HEK293 (cell line): Measurements from ENCODE around the gene BET1.

Experiments used
- CTCF ChIA-PET: fragments of 350-600 bp; formaldehyde crosslinking; extraction: SDS; loops from one replicate; lab custom pipeline; 2021; ENCODE audit warnings: antibody characterized with exemption; lab: Yijun Ruan, JAX
- POLR2A ChIA-PET: fragments of 300-600 bp; formaldehyde crosslinking; extraction: SDS; loops from one replicate; lab custom pipeline; 2020; ENCODE audit warnings: antibody characterized with exemption, inconsistent platforms; lab: Yijun Ruan, JAX
- H3K27ac ChIP-seq: fragments of 200-500 bp; sonication (Bioruptor generic); 2 replicates; pipeline ENCODE4 v1.5.1; 2014; ENCODE audit warnings: low read depth, low read length, control low read depth, inconsistent platforms; ENCODE audit errors: extremely low read depth
- H3K36me3 ChIP-seq, 2 experiments: fragments of 200-500 bp in 1 of 2; sonication (Bioruptor generic) in 1 of 2; 1 replicate in 1 of 2; 2 replicates in 1 of 2; pipeline ENCODE4 v1.5.1; 2014 to 2017; ENCODE audit warnings: inconsistent platforms in 2 of 2, low read length in 2 of 2; ENCODE audit not compliant: control insufficient read depth in 2 of 2, insufficient read depth in 1 of 2
- H3K4me1 ChIP-seq: fragments of 200-500 bp; sonication (Bioruptor generic); 2 replicates; pipeline ENCODE4 v1.5.1; 2014; ENCODE audit warnings: mild to moderate bottlenecking, low read length, inconsistent platforms; ENCODE audit not compliant: control insufficient read depth, insufficient read depth
- H3K4me3 ChIP-seq: 2 replicates; pipeline ENCODE4 v1.5.1; 2011; ENCODE audit warnings: low read depth, mild to moderate bottlenecking, control low read depth, low read length, moderate library complexity
- H3K9me3 ChIP-seq: fragments of 200-500 bp; sonication (Bioruptor generic); 2 replicates; pipeline ENCODE4 v1.5.1; 2014; ENCODE audit warnings: low read depth, low read length, inconsistent platforms; ENCODE audit not compliant: control insufficient read depth, insufficient read depth
- HOXD13 ChIP-seq: sonication (generic); formaldehyde crosslinking; IDR thresholded peaks from 2 replicates; pipeline ENCODE4 v1.8.0; 2022; ENCODE audit warnings: missing genetic modification reagents, borderline replicate concordance
- KLF10 ChIP-seq: fragments of 450-650 bp; IDR thresholded peaks from 2 replicates; pipeline ENCODE4 v1.5.1; 2018; ENCODE audit warnings: missing biosample characterization, mild to moderate bottlenecking, missing genetic modification characterization
- MEIS1 ChIP-seq: sonication (generic); formaldehyde crosslinking; IDR thresholded peaks from 2 replicates; pipeline ENCODE4 v1.8.1; 2022; ENCODE audit warnings: missing genetic modification reagents, mild to moderate bottlenecking, borderline replicate concordance
- MYNN ChIP-seq: fragments of 450-650 bp; formaldehyde crosslinking; IDR thresholded peaks from 2 replicates; pipeline ENCODE4 v1.5.1; 2016; ENCODE audit warnings: missing biosample characterization, missing genetic modification characterization, borderline replicate concordance
- SCRT2 ChIP-seq: fragments of 450-650 bp; formaldehyde crosslinking; IDR thresholded peaks from 2 replicates; pipeline ENCODE4 v1.5.1; 2016; ENCODE audit warnings: missing biosample characterization, missing genetic modification characterization
- SETDB1 ChIP-seq: IDR thresholded peaks from one replicate; pipeline ENCODE4 v1.6.1; 2017; ENCODE audit warnings: mild to moderate bottlenecking, low read length, moderate library complexity, mixed read lengths; ENCODE audit not compliant: insufficient read length
- SP3 ChIP-seq: fragments of 450-650 bp; formaldehyde crosslinking; IDR thresholded peaks from 2 replicates; pipeline ENCODE4 v1.5.1; 2016; ENCODE audit warnings: missing biosample characterization, missing genetic modification characterization
- ZIC2 ChIP-seq: fragments of 450-650 bp; formaldehyde crosslinking; IDR thresholded peaks from 2 replicates; pipeline ENCODE4 v1.5.1; 2016; ENCODE audit warnings: missing biosample characterization, missing genetic modification characterization
- ZNF133 ChIP-seq: fragments of 450-650 bp; formaldehyde crosslinking; IDR thresholded peaks from 2 replicates; pipeline ENCODE4 v1.5.1; 2016; ENCODE audit warnings: missing biosample characterization, missing genetic modification characterization
- ZNF211 ChIP-seq: fragments of 450-650 bp; formaldehyde crosslinking; IDR thresholded peaks from 2 replicates; pipeline ENCODE4 v1.5.1; 2016; ENCODE audit warnings: low read depth, missing biosample characterization, missing genetic modification characterization
- ZNF248 ChIP-seq: fragments of 450-650 bp; formaldehyde crosslinking; IDR thresholded peaks from 2 replicates; pipeline ENCODE4 v1.5.1; 2017; ENCODE audit warnings: missing biosample characterization, missing genetic modification characterization
- ZNF324 ChIP-seq: fragments of 450-650 bp; formaldehyde crosslinking; IDR thresholded peaks from 2 replicates; pipeline ENCODE4 v1.5.1; 2016; ENCODE audit warnings: missing biosample characterization, missing genetic modification characterization
- ZNF341 ChIP-seq: fragments of 450-650 bp; formaldehyde crosslinking; IDR thresholded peaks from 2 replicates; pipeline ENCODE4; 2016; ENCODE audit warnings: low read depth, missing biosample characterization, missing genetic modification characterization
- ZNF37A ChIP-seq: fragments of 450-650 bp; IDR thresholded peaks from 2 replicates; pipeline ENCODE4 v1.5.1; 2018; ENCODE audit warnings: missing biosample characterization, missing genetic modification characterization
- TF ChIP-seq, protein P1 (sequence below): fragments of 450-650 bp; IDR thresholded peaks from 2 replicates; pipeline ENCODE4 v1.5.1; 2018; ENCODE audit warnings: missing biosample characterization, mild to moderate bottlenecking, missing genetic modification characterization
- TF ChIP-seq, protein P2 (sequence below): fragments of 450-650 bp; formaldehyde crosslinking; conservative IDR thresholded peaks from 2 replicates; pipeline ENCODE4 v1.5.1; 2016; ENCODE audit warnings: low read depth, missing biosample characterization, missing genetic modification characterization
- TF ChIP-seq, protein P3 (sequence below): fragments of 450-650 bp; formaldehyde crosslinking; IDR thresholded peaks from 2 replicates; pipeline ENCODE4 v1.5.1; 2016; ENCODE audit warnings: missing biosample characterization, missing genetic modification characterization, borderline replicate concordance

The BET1 gene

DNA sequence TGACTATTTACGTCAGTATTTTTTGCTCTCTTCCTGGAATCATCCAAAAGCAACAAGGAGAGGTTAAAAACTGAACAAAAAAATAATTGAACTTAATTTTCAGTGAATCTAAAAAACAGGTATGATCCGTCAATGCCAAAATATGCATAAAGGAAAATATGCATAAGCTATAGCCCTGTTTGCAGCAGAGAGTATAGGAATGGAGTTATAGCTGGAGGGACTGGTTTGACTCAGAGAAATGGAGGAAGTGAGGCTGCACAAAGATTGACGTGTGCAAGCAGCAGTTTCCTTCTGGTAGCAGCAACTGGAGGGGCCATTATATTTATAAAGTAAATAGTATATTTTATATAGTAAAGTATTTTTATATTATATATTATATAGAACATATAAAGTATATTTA lies 45.5 kb downstream of the BET1 start (continued):
- TF ChIP-seq ZNF324 (tag by site-specific recombination) (no peak), ZNF133 (tag by site-specific recombination) (no peak), SCRT2 (tag by site-specific recombination) (no peak), ZNF248 (tag by site-specific recombination) (no peak), ZIC2 (tag by site-specific recombination) (no peak), MYNN (tag by site-specific recombination) (no peak), SP3 (no peak), MEIS1 (no peak)

DNA sequence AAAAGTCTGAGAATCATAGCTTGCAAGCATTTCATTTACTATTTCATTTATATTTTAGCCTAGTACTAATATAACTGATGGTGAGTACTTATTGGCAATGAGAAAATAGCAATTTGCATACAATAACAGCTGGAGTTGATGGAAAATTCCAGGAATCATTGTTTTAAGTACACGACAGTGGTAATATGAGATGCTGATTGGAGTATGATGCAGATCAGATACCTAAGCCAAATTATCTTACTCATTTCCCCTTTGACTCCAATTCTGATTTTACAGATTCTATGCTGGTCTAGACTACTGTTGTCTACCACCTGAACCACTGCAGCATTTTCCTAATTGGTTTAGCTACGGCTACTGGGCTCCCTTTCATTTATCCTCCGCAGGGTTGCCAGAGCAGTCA lies 45.9 kb downstream of the BET1 start:
- Histone ChIP-seq H3K27ac (no peak overlapping the region), H3K36me3 (no peaks in the 10 kb centered on the region), H3K4me1 (no peaks in the 10 kb centered on the region), H3K9me3 (no peaks in the 10 kb centered on the region), H3K4me3 (no peak overlapping the region)
- no peak for TF ChIP-seq ZNF37A
- TF ChIP-seq SETDB1: no peak
- TF ChIP-seq ZNF211 (tag by site-specific recombination): no peak
- no peak for TF ChIP-seq ZNF341
- TF ChIP-seq HOXD13: no peak
- no peak for TF ChIP-seq KLF10 (tag by site-specific recombination)
- TF ChIP-seq, protein P1, sequence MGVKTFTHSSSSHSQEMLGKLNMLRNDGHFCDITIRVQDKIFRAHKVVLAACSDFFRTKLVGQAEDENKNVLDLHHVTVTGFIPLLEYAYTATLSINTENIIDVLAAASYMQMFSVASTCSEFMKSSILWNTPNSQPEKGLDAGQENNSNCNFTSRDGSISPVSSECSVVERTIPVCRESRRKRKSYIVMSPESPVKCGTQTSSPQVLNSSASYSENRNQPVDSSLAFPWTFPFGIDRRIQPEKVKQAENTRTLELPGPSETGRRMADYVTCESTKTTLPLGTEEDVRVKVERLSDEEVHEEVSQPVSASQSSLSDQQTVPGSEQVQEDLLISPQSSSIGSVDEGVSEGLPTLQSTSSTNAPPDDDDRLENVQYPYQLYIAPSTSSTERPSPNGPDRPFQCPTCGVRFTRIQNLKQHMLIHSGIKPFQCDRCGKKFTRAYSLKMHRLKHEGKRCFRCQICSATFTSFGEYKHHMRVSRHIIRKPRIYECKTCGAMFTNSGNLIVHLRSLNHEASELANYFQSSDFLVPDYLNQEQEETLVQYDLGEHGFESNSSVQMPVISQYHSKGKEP: no peak
- TF ChIP-seq, protein P2, sequence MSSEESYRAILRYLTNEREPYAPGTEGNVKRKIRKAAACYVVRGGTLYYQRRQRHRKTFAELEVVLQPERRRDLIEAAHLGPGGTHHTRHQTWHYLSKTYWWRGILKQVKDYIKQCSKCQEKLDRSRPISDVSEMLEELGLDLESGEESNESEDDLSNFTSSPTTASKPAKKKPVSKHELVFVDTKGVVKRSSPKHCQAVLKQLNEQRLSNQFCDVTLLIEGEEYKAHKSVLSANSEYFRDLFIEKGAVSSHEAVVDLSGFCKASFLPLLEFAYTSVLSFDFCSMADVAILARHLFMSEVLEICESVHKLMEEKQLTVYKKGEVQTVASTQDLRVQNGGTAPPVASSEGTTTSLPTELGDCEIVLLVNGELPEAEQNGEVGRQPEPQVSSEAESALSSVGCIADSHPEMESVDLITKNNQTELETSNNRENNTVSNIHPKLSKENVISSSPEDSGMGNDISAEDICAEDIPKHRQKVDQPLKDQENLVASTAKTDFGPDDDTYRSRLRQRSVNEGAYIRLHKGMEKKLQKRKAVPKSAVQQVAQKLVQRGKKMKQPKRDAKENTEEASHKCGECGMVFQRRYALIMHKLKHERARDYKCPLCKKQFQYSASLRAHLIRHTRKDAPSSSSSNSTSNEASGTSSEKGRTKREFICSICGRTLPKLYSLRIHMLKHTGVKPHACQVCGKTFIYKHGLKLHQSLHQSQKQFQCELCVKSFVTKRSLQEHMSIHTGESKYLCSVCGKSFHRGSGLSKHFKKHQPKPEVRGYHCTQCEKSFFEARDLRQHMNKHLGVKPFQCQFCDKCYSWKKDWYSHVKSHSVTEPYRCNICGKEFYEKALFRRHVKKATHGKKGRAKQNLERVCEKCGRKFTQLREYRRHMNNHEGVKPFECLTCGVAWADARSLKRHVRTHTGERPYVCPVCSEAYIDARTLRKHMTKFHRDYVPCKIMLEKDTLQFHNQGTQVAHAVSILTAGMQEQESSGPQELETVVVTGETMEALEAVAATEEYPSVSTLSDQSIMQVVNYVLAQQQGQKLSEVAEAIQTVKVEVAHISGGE: no peak
- ChIA-PET POLR2A (no interaction called here), CTCF (no interaction called here)

DNA sequence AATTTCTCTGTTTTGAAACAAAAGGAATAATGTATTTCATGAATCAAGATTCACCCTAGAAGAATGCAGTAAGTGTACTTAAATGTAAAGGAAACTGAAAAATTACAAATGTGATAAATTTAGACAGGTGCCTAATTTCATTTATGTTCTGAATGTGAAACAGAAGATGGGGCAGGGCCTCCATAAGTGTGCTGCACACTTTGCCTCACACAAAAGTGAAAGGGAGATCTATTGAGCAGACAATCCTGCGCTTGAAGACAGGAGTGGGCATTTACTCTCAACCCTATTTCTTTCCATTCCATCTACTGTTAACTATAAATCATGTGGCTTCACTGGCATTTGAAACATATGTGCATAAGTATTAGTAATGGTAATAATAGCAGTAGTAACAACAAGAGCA lies 46.4 kb downstream of the BET1 start:
- no peaks in the 10 kb centered on the region for H3K9me3 ChIP-seq
- H3K36me3 ChIP-seq: no peaks in the 10 kb centered on the region
- ChIA-PET CTCF (no interaction called here), POLR2A (no interaction called here)
- H3K27ac ChIP-seq: no peak overlapping the region
- TF ChIP-seq, protein P3, sequence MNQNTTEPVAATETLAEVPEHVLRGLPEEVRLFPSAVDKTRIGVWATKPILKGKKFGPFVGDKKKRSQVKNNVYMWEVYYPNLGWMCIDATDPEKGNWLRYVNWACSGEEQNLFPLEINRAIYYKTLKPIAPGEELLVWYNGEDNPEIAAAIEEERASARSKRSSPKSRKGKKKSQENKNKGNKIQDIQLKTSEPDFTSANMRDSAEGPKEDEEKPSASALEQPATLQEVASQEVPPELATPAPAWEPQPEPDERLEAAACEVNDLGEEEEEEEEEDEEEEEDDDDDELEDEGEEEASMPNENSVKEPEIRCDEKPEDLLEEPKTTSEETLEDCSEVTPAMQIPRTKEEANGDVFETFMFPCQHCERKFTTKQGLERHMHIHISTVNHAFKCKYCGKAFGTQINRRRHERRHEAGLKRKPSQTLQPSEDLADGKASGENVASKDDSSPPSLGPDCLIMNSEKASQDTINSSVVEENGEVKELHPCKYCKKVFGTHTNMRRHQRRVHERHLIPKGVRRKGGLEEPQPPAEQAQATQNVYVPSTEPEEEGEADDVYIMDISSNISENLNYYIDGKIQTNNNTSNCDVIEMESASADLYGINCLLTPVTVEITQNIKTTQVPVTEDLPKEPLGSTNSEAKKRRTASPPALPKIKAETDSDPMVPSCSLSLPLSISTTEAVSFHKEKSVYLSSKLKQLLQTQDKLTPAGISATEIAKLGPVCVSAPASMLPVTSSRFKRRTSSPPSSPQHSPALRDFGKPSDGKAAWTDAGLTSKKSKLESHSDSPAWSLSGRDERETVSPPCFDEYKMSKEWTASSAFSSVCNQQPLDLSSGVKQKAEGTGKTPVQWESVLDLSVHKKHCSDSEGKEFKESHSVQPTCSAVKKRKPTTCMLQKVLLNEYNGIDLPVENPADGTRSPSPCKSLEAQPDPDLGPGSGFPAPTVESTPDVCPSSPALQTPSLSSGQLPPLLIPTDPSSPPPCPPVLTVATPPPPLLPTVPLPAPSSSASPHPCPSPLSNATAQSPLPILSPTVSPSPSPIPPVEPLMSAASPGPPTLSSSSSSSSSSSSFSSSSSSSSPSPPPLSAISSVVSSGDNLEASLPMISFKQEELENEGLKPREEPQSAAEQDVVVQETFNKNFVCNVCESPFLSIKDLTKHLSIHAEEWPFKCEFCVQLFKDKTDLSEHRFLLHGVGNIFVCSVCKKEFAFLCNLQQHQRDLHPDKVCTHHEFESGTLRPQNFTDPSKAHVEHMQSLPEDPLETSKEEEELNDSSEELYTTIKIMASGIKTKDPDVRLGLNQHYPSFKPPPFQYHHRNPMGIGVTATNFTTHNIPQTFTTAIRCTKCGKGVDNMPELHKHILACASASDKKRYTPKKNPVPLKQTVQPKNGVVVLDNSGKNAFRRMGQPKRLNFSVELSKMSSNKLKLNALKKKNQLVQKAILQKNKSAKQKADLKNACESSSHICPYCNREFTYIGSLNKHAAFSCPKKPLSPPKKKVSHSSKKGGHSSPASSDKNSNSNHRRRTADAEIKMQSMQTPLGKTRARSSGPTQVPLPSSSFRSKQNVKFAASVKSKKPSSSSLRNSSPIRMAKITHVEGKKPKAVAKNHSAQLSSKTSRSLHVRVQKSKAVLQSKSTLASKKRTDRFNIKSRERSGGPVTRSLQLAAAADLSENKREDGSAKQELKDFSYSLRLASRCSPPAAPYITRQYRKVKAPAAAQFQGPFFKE (tag by site-specific recombination): no peak
- H3K4me3 ChIP-seq: no peak overlapping the region
- no peaks in the 10 kb centered on the region for H3K4me1 ChIP-seq
